22Rv1 (cell line): ENCODE results near the gene CEP128.

Source experiments
- CTCF ChIP-seq: fragments of 450-650 bp; IDR thresholded peaks from 2 replicates; pipeline ENCODE4 v1.5.1; 2017; ENCODE audit warnings: mild to moderate bottlenecking
- ZFX ChIP-seq: fragments of 450-650 bp; IDR thresholded peaks from 2 replicates; pipeline ENCODE4 v1.6.1; 2017; ENCODE audit warnings: antibody characterized with exemption, borderline replicate concordance

- TF ChIP-seq CTCF (no peak), ZFX (no peak)
These were observed 317.0 kb downstream of the CEP128 start for GRCh38 chr14:80624581-80624980.
